ENCODE data around the gene PRKAB1.
A peak's percentile ranks its signal among the peaks of the same experiment; 100 is the strongest.
"Not testable (repeated sequence)": the region's sequence is repeated elsewhere in the genome, so short reads cannot be mapped to it uniquely, and the experiment has no call there.

Gene PRKAB1

GRCh38 chr12:119696943-119697342 is 29.0 kb downstream of the PRKAB1 start:
- H3K4me3 ChIP-seq (ENCODE audit: low read length): no peak overlapping the region
- TF ChIP-seq, protein P1, sequence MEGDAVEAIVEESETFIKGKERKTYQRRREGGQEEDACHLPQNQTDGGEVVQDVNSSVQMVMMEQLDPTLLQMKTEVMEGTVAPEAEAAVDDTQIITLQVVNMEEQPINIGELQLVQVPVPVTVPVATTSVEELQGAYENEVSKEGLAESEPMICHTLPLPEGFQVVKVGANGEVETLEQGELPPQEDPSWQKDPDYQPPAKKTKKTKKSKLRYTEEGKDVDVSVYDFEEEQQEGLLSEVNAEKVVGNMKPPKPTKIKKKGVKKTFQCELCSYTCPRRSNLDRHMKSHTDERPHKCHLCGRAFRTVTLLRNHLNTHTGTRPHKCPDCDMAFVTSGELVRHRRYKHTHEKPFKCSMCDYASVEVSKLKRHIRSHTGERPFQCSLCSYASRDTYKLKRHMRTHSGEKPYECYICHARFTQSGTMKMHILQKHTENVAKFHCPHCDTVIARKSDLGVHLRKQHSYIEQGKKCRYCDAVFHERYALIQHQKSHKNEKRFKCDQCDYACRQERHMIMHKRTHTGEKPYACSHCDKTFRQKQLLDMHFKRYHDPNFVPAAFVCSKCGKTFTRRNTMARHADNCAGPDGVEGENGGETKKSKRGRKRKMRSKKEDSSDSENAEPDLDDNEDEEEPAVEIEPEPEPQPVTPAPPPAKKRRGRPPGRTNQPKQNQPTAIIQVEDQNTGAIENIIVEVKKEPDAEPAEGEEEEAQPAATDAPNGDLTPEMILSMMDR (IDR thresholded peaks at IDR 0.05; ENCODE audit: insufficient read depth, low read depth, low read length, missing control alignments): no peak
- no peak for DNase-seq (ENCODE audit: low read depth)

DNA sequence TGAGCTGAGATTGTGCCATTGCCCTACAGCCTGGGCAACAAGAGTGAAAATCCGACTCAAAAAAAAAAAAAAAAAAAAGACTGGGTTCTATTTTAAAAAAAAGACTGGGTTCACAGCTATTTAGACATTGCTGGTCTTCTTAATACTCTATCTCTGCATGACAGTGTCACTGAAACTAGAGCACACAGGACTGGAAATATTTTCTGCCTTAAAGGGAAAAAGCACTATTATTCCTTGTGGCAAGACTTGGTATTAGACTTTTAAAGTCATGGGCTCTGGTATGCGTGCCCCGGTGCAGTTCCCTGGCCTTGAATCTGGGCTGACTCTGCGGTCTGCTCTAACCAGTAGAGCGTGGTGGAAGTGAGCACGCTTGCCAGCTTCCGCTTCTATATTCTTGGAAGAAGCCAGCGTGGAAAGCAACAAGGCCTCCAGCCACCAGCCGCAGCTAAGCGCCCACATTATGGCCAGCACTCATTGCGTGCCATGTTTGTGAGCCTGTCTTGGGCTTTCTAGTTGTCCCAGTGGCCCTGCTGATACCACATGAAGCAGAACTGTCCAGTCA is 31.3 kb downstream of the PRKAB1 start:
- TF ChIP-seq, protein P1 (IDR thresholded peaks at IDR 0.05; ENCODE audit: insufficient read depth, low read depth, low read length, missing control alignments): no peak
- no peak for DNase-seq (ENCODE audit: low read depth)
- H3K4me3 ChIP-seq (ENCODE audit: low read length): no peak overlapping the region

- DNase-seq (ENCODE audit: low read depth): no peak
- H3K4me3 ChIP-seq (ENCODE audit: low read length): no peak overlapping the region
- TF ChIP-seq, protein P1 (IDR thresholded peaks at IDR 0.05; ENCODE audit: insufficient read depth, low read depth, low read length, missing control alignments): no peak
These were observed 32.1 kb downstream of the PRKAB1 start for GRCh38 chr12:119700078-119700477.

DNA sequence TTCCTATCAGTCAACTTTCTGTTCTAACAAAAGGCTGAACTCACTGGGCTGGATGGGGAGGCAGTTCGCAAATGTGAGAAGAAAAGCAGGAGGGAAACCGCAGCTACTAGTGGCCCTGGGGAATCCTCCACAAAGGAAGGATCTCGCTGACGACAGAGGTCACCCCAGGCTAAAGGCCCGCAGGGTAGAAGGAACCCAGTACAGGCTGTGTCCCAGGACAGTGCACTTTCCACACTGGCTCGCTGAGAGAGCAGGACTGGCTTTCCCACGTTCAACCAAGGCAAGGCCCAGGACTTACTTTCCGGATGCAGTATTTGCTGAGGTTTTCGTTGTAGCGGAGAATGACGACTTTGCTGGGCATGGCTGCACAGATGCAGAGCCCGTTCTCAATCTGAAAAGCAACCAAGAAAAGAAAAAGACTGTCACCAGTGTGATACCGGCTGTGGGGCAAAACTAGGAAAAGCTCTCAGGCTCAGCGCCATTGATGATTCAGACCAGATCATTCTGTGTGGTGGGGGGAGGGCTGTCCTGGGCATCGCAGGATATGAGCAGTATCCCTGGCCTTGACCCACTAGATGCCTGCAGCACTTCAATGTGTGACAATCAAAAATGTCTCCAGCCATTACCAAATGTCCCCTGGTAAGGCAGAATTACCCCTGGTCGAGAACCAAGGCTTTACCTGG is 36.3 kb downstream of the PRKAB1 start:
- H3K4me3 ChIP-seq (ENCODE audit: low read length): no peak overlapping the region
- DNase-seq (ENCODE audit: low read depth): peak; percentile 19
- TF ChIP-seq, protein P1 (IDR thresholded peaks at IDR 0.05; ENCODE audit: insufficient read depth, low read depth, low read length, missing control alignments): no peak

- H3K4me3 ChIP-seq (ENCODE audit: low read length): no peak overlapping the region
- TF ChIP-seq, protein P1 (IDR thresholded peaks at IDR 0.05; ENCODE audit: insufficient read depth, low read depth, low read length, missing control alignments): no peak
- no peak for DNase-seq (ENCODE audit: low read depth)
These were observed 37.2 kb downstream of the PRKAB1 start for GRCh38 chr12:119705182-119705581.

GRCh38 chr12:119706427-119706826 is 38.5 kb downstream of the PRKAB1 start:
- H3K4me3 ChIP-seq (ENCODE audit: low read length); DNase-seq (ENCODE audit: low read depth): not testable (repeated sequence)

- peak; percentile 72 for DNase-seq (ENCODE audit: low read depth)
- H3K4me3 ChIP-seq (ENCODE audit: low read length): no peak overlapping the region
- TF ChIP-seq, protein P1 (IDR thresholded peaks at IDR 0.05; ENCODE audit: insufficient read depth, low read depth, low read length, missing control alignments): no peak
These were observed 42.5 kb downstream of the PRKAB1 start for GRCh38 chr12:119710374-119710964.

Data from epithelial cell of esophagus (primary cell).